RKO (cell line): ENCODE results near the gene PRKCE.

Source experiments
- DNase-seq: peaks from one replicate; pipeline ENCODE4 v3.0.0-alpha.2; 2016; ENCODE audit warnings: low spot score

PRKCE gene

DNA sequence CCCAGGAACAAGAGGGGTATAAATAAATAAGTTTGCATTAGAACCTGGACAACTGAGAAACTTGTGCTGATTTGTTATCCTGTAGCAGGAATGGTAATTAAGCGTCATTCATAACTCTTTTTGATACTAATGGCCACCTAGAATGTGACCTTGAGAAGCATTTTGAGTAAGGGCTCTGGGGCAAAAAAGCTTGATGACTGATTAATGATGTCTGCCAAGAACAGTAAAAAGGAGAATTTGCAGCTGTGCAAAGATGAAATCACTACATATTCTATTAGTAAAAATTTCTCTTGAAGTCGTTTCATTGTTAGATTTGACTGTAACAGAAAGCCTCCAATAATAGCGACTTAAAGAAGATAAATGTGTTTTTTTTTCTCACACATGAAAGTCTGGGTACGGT lies 157.7 kb downstream of the PRKCE start:
- DNase-seq = no peak

DNA sequence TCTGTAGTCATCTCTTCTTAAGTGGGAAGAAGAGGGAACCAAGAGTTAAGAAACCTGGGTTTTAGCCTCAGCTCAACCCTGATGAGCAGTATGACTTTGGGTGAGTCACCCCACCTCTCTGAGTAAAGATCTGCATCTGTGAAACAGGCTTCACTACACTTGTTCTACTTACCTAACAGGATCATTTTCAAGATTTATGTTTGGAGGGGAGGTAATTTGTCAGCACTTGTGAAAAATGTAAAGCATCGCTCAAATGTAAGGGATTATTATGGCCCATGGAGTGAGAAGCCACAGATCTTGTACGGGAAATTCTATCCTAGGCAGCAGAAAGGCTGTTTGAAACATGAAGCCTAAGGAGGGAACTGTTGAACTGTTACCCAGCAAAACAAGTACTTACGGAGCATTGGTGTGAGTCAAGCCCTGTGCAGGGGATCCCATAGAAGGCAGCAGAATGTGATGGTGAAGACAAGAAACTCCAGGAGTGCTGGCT lies 160.6 kb downstream of the PRKCE start:
- DNase-seq = peak; percentile 45

DNA sequence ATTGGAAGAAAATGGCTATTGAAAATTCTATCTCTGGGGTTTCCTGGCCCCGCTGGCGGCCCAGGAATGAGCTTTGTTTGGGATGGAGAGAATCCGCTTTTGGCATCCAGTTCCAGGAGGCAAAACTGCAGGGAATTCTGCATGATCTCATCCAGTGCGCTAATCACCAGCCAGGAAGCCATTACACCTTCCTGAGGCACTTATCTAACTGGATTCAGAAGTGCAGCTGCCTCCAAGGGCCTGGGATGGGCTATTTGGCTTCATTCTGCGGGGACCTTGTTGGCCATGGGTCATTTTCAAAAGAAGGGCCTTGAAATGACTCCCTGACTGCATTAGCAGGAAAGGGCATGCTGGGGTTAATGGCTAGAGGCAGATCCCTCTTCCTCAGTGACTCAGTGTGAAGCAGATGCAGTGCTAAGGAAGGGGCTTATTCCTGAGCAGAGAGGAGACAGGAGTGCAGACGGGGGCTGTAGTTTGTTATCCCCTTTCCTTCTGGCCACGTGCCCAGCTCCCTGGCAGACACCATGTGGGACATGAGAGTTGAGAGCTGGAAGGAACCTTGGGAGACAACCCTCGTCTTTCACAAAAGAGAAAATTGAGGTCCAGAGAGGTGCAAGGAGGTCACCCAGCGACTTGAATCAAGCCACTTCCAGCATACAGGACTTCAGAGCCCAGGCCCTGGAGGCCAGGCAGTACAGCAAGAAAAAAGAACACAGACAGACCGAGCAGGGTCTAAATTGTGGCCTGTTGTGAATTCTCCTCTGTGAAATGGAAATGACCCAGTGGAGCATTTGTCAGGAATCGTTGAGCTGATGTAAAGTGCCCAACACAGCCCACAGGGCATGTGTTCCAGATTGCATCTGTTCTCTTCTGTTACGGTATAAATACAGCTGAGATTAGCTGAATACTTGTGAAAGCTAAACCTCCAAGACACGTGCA lies 161.8 kb downstream of the PRKCE start:
- DNase-seq = no peak

DNA sequence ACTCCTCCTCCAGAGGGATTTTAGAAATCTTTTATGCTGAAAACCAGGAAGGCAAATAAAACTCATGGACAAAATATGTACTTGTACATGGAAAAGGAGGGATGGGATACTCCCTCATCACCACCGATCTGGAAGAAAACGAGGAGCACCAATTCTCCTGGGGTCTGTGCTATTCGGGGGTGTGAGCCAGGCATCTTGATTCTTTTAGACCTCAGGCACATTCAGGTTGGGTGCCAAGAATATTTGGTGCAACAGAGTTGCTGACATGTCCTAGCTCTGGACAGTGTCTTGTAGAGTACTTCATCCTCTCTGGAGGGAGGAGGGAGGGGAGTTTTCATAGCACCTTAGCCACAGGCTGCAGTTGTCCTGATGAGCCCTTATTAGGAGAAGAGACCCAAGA lies 163.0 kb downstream of the PRKCE start:
- no peak for DNase-seq

DNA sequence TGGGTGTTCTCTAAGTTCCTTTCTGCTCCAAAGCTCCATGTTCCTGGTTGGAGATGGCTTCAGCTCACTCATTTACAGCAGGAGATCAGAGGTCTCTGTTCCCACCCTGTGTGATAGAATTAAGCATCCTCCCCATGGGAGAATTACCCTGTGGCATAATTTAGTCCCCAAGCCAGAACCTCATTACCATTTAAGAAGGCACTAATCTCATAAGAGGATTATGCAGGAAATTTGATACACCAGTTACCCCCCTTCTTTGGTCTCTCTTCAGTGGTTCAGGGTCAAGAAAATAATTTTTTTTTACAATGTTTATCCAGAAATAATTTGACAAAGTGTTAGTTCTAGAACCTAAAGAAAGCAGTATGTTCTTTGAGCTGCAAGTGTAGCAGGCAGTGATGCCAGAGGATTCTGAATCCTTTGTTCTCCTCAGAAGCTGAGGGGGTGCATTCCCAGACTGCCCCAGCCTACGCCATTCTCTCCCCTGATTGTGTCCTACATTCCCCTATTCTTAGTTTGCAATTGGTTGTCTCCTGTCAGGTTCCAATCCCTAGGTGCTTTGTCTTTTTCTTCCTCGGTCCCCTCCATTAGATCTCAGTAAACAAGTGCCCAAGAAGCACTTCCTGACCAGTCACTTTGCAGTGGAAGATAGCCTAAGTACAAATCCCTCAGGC lies 163.6 kb downstream of the PRKCE start:
- no peak for DNase-seq

DNA sequence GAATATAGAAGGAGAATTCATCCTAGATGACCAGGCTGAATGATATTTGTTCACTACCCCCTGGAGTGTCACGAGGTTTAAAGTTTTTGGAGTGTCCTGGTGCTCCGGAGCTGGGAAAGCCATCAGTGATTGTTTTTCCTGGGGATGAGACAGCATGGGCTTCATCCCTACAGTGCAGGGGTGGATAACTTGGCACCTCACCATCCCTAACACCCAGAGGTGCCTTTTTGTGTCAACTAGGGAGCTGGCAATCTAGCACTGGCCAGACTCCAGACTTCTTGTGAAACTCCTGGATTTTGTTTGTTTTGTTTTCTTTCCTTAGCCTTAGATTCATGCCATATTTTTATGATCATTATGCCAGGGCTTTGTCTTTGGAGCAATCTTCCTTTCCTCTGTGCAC lies 164.8 kb downstream of the PRKCE start:
- no peak for DNase-seq

DNA sequence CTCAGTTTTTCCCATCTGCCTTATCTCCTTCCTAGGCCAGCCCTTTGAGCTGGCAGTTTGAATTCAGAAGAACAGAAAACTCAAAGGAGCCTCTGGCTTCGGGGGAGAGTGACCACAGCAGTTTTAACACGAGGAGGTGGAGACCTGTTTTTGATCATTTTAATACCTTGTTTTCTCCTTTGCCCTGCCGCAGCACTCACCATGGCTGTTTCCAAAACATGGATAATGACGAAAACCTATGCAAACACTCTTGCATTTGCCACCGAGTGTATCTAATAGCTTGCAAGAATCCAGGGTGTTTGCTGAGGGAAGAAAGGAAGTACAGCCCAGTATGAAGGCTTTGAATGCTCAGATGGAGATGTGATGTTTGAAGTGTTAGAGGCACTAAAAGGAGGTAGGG lies 167.1 kb downstream of the PRKCE start:
- DNase-seq = no peak

DNA sequence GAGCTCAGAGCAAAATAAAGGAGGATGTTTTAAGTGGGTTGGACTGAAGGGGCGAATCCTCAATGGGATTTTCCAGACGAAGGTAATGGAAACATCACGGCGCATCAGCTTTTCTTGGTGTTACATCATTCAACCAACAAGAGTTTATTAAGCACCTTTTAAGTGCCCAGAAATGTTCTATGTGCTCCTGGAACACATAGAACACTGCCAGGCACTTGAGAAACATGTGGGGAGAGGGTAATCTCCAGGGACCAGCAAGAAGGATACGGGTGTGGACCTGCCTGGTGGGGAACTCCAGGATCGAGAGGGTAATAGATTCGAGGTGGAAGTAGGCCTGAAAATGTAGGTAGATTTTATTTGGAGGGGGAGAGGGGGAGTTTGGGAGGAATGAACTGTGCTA lies 168.6 kb downstream of the PRKCE start:
- DNase-seq = no peak

DNA sequence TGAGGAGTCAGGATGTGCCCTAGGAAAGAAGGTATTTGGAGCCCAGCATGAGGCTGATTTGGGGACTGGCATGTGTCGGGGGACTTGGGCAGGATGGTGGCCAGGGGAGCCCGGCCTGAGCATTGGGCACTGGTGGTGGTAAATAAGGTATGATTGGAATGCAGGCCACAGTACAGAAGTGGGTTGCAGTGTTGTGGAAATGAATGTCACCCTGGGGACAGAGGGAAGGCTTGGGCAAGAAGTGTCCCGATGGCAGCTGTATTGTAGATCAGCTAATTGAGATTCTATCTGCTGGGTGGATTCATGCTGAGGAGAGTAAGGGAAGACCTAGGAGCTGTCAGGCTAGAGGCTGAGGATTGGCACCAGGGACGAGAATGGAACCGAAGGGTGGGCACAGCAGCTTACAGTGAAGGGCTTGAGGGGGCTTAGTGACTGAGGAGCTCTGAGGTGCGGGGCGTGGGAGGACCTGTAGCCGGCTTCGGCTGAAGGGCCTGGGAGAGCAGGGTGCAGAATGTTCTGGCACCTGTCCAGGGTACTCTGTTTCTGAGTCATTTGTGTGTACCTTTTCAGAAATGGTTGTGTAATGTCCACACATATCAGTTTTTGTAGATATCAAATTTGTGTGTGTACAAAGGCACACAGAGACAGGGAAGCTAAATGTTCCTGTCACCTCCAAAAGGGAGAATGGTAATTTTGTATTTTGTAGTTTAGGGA lies 170.2 kb downstream of the PRKCE start:
- no peak for DNase-seq

DNA sequence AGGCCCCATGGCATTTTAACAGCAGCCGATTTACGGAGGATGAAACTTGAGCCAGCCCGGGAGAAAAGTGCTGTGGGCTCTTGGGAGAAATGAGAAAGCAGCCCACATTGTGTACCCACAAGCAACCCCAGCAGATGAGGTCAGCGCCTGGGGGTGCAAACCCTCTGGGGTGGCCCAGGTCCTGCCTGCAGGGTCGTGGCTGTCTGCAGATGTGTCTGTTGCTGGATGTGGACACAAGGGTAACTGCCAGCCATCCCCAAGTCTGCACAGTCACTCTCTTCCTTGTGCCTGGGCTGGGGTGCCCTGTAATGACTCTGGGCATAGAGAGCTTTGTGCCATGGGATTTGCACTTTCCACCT lies 170.8 kb downstream of the PRKCE start:
- no peak for DNase-seq

DNA sequence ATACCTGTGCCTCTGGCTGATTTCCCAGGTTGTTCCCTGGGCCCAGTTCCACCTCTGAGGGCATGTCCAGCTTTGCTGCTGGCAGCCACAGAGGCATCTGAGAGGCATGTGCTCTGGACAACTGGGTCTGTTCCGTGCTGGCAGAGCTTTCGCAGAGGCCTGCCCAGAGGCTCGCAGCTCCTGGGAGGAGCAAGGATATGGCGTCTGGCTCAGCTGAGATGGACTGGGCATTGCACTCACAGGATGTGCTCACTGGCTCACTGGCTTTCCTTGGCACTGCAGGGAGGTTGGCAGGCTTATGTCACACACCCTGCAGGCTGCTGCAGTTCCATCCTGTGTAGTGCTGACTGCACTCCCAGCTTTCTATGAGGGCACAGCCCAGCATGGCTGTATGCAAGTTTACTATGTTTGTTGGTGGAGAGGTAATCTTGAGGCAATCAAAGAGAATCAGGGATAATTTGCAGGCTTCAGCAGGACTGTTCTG lies 172.3 kb downstream of the PRKCE start:
- DNase-seq = no peak

DNA sequence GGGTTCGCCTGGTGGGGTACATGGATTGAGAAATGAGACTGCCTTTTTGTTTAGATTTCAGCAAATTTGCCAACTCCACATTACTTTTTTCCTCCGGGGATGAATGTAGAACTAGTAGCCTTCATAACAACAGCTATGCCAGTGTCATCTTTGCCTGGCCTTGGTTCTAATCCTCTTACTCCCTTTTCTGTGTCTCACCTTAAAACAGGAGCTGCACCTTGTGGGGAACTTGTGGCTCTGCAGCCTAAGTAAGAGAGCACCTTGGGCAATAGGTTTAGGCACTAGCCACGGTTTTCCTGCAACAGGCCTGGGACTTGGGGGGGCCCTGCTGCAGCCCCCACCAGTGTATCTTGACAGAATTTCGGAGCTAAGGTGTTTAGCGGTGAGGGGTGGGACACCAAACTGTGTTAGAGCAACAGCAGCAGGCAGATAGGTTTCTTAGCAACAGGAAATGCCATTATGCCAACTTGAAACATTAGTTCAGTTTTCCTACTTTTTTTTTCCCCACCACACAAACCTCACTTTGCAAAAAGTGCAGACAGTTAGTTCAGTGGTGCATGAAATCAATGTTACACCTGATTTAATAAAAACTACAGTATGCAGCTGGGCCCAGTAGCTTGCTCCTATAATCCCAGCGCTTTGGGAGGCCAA lies 173.7 kb downstream of the PRKCE start:
- no peak for DNase-seq

DNA sequence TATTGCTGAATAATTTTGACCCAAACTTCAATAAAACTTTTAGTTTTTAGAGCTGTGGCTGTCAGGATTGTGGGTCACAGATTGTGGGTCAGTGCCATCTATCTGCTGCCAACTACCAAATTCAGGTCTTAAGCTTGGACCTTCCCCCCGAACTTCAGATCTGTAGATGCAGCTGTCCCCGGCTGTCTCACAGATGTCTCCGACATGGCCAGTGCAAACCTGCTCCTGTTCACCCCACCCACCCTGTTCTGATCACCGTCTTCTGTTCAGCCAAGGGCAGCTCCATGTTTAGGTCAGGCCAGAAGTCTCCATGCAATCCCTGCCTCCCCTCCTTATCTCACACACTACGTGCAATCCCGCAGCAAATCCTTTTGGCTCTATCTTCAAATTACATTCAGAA lies 175.0 kb downstream of the PRKCE start:
- no peak for DNase-seq

DNA sequence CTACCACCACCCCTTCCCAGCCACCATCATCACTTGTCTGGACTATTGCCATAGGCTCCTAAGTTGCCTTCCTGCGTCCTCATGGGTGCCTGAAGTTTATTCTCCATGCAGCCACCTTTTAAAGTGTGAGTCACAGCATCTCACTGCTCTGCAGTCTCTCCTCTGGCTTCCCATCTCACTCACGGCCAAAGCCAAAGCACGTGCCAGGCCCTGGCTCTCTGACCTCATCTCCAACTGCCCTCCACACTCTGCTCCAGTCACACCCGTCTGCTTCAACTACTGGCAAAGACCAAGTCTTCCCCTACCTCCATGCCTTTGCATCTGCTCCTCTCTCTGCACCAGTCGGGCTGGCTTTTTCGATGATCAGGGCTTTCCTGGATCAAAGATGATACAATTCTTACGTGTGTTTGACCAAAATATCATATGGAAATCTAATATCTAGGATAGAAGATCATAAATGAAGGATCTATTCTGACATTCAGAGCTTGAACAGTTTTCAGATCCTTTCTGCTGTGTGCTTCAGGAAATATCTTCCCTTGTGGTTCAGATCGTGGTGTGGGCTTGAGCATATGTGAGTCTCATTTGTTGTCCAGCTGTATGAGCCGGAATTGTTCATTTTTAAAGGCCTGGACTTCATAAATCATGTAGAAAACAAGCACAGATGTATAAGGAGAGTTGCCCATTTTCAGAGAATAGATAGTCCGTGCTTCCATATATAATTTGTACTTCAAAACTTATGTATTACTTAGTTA lies 175.6 kb downstream of the PRKCE start:
- DNase-seq = no peak

DNA sequence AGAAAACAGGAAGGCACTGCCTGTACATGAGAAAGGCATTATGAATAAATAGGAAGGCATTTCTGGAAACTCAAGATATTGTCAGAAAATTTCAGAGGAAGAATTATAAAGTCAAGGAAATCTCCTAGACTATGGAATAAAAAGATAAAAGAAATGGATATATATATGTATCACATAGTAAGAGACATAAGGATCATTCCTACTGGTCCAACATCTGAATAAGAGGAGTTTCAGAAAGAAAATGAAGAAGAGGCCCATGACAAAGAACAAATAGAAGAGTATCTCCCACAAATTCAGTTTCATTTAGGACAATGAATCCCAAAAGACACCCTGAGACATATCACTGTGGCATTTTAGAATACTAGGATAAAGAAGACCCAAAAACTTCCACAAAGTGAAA lies 178.8 kb downstream of the PRKCE start:
- no peak for DNase-seq

DNA sequence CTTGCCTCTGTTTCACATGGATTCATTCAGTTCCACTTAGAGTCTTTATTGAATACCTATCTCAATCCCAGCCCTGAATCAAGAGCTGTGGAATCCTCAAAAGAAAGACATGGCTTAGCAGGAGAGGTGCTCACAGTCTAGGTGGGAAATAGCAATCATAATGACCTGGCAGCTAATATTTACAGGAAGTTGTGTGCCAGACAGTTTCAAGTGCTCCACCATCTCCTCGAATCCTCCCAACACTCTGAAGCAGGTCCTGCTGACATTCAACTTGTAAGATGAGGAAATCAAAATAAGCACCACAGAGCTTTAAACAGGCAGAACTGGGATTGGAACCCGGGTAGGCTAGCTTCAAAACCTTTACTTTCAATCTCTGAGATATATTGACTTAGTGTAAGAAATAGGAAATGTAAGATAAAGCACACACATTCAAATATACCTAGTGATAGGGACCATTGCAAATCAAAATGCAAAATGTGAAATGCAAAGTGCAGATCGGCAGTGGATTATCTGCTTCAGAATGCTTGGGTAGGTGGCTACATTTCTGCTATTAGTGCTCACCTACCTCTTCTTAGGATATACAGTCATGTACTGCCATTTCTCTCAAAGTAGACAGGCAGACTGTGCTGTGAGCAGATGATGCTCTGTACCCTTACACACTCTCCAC lies 182.0 kb downstream of the PRKCE start:
- no peak for DNase-seq

DNA sequence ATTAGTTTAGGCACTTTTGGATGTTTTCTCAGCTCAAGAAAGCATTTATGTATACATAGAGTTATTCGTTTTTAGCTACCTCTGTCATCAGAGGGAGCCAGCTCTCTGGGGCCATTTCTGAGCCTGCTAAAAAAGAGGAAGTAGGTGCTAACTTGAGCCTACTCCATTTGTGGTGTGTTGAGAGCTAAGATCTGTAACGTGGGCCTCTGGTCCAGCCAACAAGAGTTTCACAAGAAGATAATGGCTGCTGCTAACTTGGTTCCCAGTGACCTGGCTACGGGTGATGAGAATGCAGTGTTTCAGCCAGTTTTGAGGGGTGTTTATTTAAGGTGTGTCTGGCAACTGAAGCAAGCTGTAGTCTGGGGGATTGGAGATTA lies 182.5 kb downstream of the PRKCE start:
- DNase-seq = no peak

DNA sequence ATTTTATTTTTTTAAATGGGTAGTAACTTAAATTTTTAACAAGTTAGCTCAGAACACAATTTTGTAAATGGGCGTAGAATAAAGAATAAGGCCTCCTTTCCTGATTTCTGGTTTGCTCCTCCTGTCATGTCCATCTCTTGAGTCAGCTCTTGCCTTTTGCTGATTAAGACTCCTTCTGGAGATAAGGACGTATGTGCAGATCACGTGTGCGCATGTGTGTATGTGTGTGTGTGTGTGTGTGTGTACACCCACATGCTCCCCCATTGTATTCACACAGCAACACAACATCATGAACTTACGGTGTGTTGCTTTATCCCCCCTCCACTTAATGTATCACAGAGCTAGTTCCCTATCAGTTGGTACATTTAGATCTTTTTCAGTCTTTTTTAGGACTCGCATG lies 182.9 kb downstream of the PRKCE start:
- no peak for DNase-seq

DNA sequence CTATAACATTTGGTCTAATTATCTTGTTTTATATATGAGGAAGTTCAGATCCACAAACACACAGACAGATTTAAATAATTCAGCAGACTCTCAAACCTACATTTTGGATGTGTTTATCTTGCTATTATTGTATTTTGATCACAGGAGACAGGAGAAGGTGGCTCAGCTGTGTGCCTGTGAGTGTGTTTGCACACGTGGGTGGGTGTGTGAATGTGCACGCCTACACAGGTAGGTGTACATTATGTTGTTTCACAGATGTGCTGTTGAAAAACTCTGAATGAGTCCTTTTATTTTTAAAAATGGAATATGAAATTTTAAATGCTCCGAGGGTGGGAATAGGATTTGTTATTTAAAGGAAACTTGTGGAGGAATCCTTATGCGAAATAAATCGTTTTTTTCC lies 183.4 kb downstream of the PRKCE start:
- no peak for DNase-seq

DNA sequence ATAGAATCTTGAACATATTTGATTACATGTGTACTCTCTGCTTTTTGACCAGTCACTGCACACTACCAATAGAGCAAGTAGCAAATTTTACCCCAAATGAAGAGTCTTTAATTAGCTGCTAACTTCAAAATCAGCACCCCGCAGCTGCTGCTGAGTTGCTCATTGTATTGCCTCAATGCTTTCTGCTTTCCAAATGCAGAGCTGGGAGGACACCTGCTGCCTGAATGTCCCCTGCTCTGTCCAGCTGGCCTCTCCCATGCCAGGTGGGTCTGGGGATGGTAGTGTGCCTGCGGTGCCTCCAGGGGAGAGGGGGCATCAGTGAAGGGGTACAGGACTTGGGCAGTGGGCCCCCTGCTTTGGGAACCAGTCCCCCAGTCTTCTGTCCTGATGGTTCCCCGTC lies 184.8 kb downstream of the PRKCE start:
- DNase-seq = no peak

DNA sequence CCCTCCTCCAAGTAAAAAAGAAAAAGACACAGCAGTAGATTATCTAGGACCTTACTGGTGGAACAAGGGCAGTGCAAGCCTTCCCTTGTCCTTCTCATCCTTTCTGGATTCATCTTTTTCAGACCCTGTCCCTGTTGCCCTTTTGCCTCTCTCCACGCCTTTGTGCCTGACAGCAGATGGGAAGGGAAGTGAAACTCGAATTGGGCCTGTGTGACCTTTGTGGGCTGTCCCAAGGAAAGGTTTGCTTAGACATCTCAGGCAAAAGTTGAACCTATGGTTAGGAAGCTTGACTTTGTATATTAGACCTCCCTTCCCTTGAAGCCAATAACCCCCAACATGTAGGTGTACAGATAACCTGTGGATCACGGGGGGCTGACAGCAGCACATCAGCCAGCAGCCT lies 185.3 kb downstream of the PRKCE start:
- DNase-seq = no peak
